ENCODE measurements around the gene ARSA.

GRCh38 chr22:50665212-50665611 lies 37.3 kb upstream of the ARSA start:
- TF ChIP-seq POLR2AphosphoS5 (IDR thresholded peaks at IDR 0.05; ENCODE audit: borderline replicate concordance, low read depth, low read length) (no peak), EZH2 (IDR thresholded peaks at IDR 0.05) (no peak), FOXP2 (optimal IDR thresholded peaks at IDR 0.05; ENCODE audit: control extremely low read depth, extremely low read length, insufficient read depth) (no peak)

Measured in SK-N-MC (cell line).